NT2/D1 (cell line): Measurements from ENCODE around the gene USP15.

Experiments used
- DNase-seq: peaks from one replicate; pipeline ENCODE4 v3.0.0-alpha.2; 2011; ENCODE audit warnings: low read depth, low spot score
- H3K27me3 ChIP-seq: 2 replicates; pipeline ENCODE4 v1.6.0; 2011; ENCODE audit warnings: mild to moderate bottlenecking; ENCODE audit not compliant: insufficient read length, insufficient read depth
- H3K36me3 ChIP-seq: 2 replicates; pipeline ENCODE4 v1.6.1; 2011; ENCODE audit warnings: mild to moderate bottlenecking, low read length, mixed read lengths; ENCODE audit not compliant: insufficient read depth, insufficient read length
- H3K4me1 ChIP-seq: 2 replicates; pipeline ENCODE4 v1.5.1; 2011; ENCODE audit not compliant: insufficient read depth, insufficient read length
- H3K4me3 ChIP-seq: 2 replicates; pipeline ENCODE4 v1.5.1; 2011; ENCODE audit warnings: low read depth; ENCODE audit not compliant: insufficient read length
- H3K9ac ChIP-seq: 2 replicates; pipeline ENCODE4 v1.6.0; 2011; ENCODE audit warnings: low read depth; ENCODE audit not compliant: insufficient read length
- H3K9me3 ChIP-seq: 2 replicates; pipeline ENCODE4 v1.5.1; 2011; ENCODE audit warnings: mild to moderate bottlenecking, low read length; ENCODE audit not compliant: insufficient read depth
- SUZ12 ChIP-seq: IDR thresholded peaks from 2 replicates; pipeline ENCODE4 v1.6.1; 2011; ENCODE audit not compliant: insufficient read length, insufficient read depth; ENCODE audit errors: extremely low read depth
- YY1 ChIP-seq: IDR thresholded peaks from 2 replicates; pipeline ENCODE4 v1.6.1; 2011; ENCODE audit not compliant: insufficient read length, insufficient read depth
- ZNF274 ChIP-seq: IDR thresholded peaks from 2 replicates; pipeline ENCODE4 v1.6.1; 2011; ENCODE audit warnings: mild to moderate bottlenecking, low read depth, low read length

Gene USP15

DNA sequence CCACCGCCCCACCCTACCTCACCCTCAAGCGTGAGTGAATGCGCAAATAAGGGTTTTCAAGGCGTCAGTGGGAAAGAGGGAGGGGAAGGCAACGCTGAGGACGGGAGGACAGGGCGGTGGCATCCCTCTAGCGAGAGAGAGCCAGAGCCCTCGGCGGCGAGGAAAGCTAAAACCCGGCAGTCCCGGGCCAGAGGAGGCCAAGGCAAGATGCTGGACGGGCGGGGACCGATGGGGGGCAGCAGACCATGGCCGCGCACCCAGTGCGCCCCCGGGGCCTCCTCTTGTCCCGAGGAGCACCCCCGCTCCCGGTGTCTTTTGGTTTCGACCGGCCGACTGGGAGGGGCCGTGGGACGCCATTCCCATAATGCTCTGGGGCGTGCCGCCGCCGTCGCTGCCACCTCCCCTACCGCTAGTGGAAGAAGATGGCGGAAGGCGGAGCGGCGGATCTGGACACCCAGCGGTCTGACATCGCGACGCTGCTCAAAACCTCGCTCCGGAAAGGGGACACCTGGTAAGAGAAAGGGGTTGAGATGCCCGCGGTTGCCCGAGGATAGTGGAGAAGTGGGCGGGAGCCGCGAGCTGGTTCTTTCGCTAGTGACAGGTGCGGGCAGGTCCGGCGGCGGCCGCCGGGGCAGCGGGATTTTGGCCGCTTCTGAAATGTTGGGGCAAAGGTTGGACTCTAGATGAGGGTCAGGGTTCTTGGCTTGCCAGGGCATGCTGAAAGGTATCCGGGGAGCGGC, at the start of gene USP15:
Gene USP15 (plus strand): TSS at position 412 of the 740 bp plus-strand sequence. CDS start 11 bp downstream, at position 423.
- Histone ChIP-seq H3K9me3 (no peaks in the 10 kb centered on the region), H3K36me3 (no peaks in the 10 kb centered on the region), H3K4me3 (peak within 1 kb of the TSS; percentile 93), H3K9ac (peak within 1 kb of the TSS; percentile 90), H3K27me3 (no peaks in the 10 kb centered on the region), H3K4me1 (no peaks in the 10 kb centered on the region)
- DNase-seq: peak; percentile 98
- TF ChIP-seq SUZ12 (no peak), ZNF274 (no peak), YY1 (peak; percentile 81)

GRCh38 chr12:62210422-62210821, 49.8 kb upstream of the USP15 start:
- H3K9me3 ChIP-seq: no peaks in the 10 kb centered on the region; the same call in 1 of the 2 replicates
- no peak overlapping the region for H3K4me3 ChIP-seq
- H3K9ac ChIP-seq: no peak overlapping the region
- DNase-seq: no peak
- H3K4me1 ChIP-seq: no peaks in the 10 kb centered on the region
- TF ChIP-seq ZNF274: no peak
- TF ChIP-seq SUZ12: no peak
- TF ChIP-seq YY1: no peak
- H3K27me3 ChIP-seq: no peaks in the 10 kb centered on the region
- no peaks in the 10 kb centered on the region for H3K36me3 ChIP-seq

GRCh38 chr12:62211510-62211909, 48.7 kb upstream of the USP15 start:
- H3K27me3 ChIP-seq: no peaks in the 10 kb centered on the region
- H3K36me3 ChIP-seq: no peaks in the 10 kb centered on the region
- no peak for DNase-seq
- H3K9ac ChIP-seq: no peak overlapping the region
- H3K4me3 ChIP-seq: no peak overlapping the region
- H3K9me3 ChIP-seq: no peaks in the 10 kb centered on the region
- TF ChIP-seq ZNF274: no peak
- TF ChIP-seq YY1: no peak
- no peak for TF ChIP-seq SUZ12
- no peaks in the 10 kb centered on the region for H3K4me1 ChIP-seq

DNA sequence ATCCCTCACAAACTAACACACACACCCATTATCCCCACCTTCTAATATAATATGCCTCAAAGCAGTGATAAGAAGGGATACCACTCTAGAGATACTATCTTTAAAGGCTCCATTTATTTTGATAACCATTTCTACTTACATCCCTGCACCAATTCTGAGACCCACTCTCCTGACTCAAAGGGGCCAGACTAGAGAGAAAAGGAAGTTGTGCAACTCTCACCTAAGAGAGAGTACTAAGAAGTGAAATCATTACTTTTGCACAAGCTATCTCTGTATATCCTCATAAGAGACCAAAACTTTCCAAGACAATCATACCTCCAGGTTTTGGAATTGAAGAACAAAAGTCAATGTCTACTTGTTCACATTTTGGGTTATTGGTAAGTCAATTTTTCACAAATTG, 45.4 kb upstream of the USP15 start:
- Histone ChIP-seq H3K27me3 (no peaks in the 10 kb centered on the region), H3K9me3 (no peaks in the 10 kb centered on the region), H3K4me1 (no peaks in the 10 kb centered on the region), H3K4me3 (no peak overlapping the region), H3K9ac (no peak overlapping the region), H3K36me3 (no peaks in the 10 kb centered on the region)
- TF ChIP-seq SUZ12 (no peak), YY1 (no peak), ZNF274 (no peak)
- no peak for DNase-seq

DNA sequence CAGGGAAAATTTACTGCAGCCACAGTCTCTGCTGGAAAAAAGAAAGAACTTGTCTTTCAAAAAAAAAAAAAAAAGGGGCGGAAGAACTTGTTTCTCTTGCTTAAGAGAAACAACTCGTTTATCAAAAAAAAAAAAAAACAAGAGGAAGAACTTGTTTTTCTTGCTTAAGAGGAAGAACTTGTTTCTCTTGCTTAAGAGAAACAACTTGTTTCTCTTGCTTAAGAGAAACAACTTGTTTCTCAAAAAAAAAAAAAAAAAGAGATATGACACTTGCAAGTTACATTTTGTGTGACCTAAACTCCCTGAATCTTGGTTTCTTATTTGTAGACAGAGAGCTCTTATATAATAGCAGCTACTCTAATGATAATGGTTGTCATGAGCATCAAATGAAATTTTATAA, 44.7 kb upstream of the USP15 start:
- Histone ChIP-seq H3K27me3 (no peaks in the 10 kb centered on the region), H3K36me3 (no peaks in the 10 kb centered on the region), H3K9me3 (no peaks in the 10 kb centered on the region), H3K4me1 (no peaks in the 10 kb centered on the region), H3K4me3 (no peak overlapping the region), H3K9ac (no peak overlapping the region)
- DNase-seq: no peak
- TF ChIP-seq YY1: no peak
- no peak for TF ChIP-seq SUZ12
- no peak for TF ChIP-seq ZNF274

- H3K9me3 ChIP-seq: no peaks in the 10 kb centered on the region
- TF ChIP-seq YY1 (no peak), ZNF274 (no peak), SUZ12 (no peak)
- H3K4me3 ChIP-seq: no peak overlapping the region
- H3K4me1 ChIP-seq: no peaks in the 10 kb centered on the region
- no peak overlapping the region for H3K9ac ChIP-seq
- no peaks in the 10 kb centered on the region for H3K27me3 ChIP-seq
- DNase-seq: no peak
- no peaks in the 10 kb centered on the region for H3K36me3 ChIP-seq
Observed at GRCh38 chr12:62217466-62218194, 42.6 kb upstream of the USP15 start.

DNA sequence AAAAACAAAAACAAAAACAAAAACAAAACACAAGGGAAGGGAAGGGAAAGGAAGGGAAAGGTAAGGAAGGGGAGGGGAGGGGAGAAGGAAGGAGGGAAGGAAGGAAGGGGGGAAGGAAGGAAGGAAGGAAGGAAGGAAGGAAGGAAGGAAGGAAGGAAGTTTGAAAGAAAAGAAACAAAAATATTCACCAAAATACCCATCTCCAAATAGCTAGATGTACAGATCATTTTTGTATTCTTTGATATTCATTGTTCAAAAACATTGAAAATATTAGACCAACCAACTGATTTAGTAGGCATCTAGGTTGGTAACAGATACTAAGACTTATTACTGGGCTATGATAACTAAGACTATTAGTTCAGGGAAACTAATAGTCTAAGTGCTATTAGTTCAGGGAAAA, 39.1 kb upstream of the USP15 start:
- H3K4me1 ChIP-seq: no peaks in the 10 kb centered on the region
- H3K9me3 ChIP-seq: no peaks in the 10 kb centered on the region
- H3K36me3 ChIP-seq: no peaks in the 10 kb centered on the region
- TF ChIP-seq ZNF274: no peak
- TF ChIP-seq YY1: no peak
- TF ChIP-seq SUZ12: no peak
- H3K9ac ChIP-seq: no peak overlapping the region
- H3K4me3 ChIP-seq: no peak overlapping the region
- DNase-seq: no peak
- H3K27me3 ChIP-seq: no peaks in the 10 kb centered on the region
